ENCODE measurements around the gene IBSP. TPM values are rescaled to one million over a fixed set of nuclear protein-coding genes. Genes with fewer than 3 reads are reported as not detected.

The IBSP gene, protein sequence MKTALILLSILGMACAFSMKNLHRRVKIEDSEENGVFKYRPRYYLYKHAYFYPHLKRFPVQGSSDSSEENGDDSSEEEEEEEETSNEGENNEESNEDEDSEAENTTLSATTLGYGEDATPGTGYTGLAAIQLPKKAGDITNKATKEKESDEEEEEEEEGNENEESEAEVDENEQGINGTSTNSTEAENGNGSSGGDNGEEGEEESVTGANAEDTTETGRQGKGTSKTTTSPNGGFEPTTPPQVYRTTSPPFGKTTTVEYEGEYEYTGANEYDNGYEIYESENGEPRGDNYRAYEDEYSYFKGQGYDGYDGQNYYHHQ
- total RNA-seq, result not detected
- not detected for polyA plus RNA-seq
- long read RNA-seq, donor 1, result 0 reads
- long read RNA-seq, donor 2, result 0 reads

DNA sequence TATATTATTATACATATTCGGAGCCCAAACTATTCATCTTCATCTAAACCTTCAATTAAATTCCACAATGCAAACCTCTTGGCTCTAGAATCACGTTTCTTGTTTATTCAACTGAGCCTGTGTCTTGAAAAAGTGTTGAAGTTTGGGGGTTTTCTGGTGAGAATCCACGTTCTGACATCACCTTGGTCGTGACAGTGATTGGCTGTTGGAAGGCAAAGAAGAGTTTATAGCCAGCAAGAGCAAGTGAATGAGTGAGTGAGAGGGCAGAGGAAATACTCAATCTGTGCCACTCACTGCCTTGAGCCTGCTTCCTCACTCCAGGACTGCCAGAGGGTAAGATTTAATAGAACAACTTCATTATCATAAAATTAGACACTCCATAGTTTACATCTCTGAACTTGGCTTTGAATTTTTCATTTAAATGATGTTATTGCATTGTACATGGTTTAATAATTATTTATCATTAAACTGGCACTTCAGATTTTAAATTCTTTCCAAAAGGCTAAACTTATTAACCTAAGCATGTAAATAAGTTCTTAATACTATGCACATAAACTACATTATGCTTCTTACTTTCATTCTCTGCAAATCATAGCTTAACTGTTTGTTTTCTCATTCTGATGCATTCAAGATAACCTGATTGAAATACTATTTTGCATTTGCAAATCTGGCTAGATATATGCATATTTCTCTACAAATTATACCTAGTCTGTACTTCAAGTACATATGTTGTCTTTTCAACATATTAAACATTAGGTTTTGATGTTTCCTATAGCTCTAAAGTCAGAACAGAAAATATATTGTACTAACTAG, at the start of gene IBSP:
Gene IBSP (plus strand): TSS at position 254 of the 813 bp plus-strand sequence. CDS start 2,808 bp downstream, outside the sequence.
- H3K27me3 ChIP-seq (replicated peaks in 1 of 7), result no peaks in the 10 kb centered on the region
- intact Hi-C loops (cut with DNase I; ENCODE audit: low total_unique reads), result no loop called here
- H3K4me1 ChIP-seq, result no peaks in the 10 kb centered on the region
- TF ChIP-seq POLR2AphosphoS5 (IDR thresholded peaks at IDR 0.05), result no peak
- no peak for TF ChIP-seq POLR2A (IDR thresholded peaks at IDR 0.05)
- TF ChIP-seq, protein P1, sequence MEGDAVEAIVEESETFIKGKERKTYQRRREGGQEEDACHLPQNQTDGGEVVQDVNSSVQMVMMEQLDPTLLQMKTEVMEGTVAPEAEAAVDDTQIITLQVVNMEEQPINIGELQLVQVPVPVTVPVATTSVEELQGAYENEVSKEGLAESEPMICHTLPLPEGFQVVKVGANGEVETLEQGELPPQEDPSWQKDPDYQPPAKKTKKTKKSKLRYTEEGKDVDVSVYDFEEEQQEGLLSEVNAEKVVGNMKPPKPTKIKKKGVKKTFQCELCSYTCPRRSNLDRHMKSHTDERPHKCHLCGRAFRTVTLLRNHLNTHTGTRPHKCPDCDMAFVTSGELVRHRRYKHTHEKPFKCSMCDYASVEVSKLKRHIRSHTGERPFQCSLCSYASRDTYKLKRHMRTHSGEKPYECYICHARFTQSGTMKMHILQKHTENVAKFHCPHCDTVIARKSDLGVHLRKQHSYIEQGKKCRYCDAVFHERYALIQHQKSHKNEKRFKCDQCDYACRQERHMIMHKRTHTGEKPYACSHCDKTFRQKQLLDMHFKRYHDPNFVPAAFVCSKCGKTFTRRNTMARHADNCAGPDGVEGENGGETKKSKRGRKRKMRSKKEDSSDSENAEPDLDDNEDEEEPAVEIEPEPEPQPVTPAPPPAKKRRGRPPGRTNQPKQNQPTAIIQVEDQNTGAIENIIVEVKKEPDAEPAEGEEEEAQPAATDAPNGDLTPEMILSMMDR (IDR thresholded peaks at IDR 0.05 in 8 of 11, conservative IDR thresholded peaks at IDR 0.05 in 3 of 11), result no peak
- no peaks in the 10 kb centered on the region for H3K9me3 ChIP-seq
- no peak within 1 kb of the TSS for H3K4me3 ChIP-seq
- WGBS, 5 donors, result 48 to 67% (median 63%) methylated on average over 4 of the region's 4 CpGs
- H3K27ac ChIP-seq, result no peak within 1 kb of the TSS
- H3K36me3 ChIP-seq, result no peaks in the 10 kb centered on the region
- DNase-seq, result no peak

DNA sequence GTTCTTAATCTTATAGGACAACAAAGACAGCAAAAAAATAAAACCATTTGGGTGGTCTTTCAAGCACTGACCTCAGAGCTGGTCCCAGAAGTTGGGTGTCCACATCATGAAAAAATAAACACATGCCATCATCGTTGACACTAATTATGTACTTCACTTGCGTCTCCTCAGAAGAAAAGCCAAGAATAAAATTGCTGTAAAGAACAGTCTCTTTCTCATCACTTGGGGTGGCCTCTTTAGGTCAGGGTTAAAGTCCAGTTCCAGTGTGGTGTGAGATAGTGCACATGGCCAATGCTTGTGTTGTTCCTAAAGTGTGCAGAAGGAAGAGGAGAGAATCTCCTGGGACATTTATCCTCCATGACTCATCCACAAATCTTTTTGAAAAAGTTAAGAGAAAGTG, 49.5 kb upstream of the IBSP start:
- TF ChIP-seq POLR2A (IDR thresholded peaks at IDR 0.05), result no peak
- TF ChIP-seq, protein P1 (IDR thresholded peaks at IDR 0.05 in 8 of 11, conservative IDR thresholded peaks at IDR 0.05 in 3 of 11), result no peak
- no peaks in the 10 kb centered on the region for H3K36me3 ChIP-seq
- intact Hi-C loops (cut with DNase I; ENCODE audit: low total_unique reads), result no loop called here
- no peak overlapping the region for H3K27ac ChIP-seq
- DNase-seq, result no peak
- peaks cover 0 to 30% (median 17%) of the 10 kb centered on the region in 8 donors for H3K9me3 ChIP-seq
- H3K27me3 ChIP-seq (replicated peaks in 1 of 7), result no peaks in the 10 kb centered on the region
- H3K4me1 ChIP-seq, result no peaks in the 10 kb centered on the region
- H3K4me3 ChIP-seq, result no peak overlapping the region
- WGBS, 5 donors, result 71 to 88% (median 82%) methylated on average over 2 of the region's 2 CpGs

DNA sequence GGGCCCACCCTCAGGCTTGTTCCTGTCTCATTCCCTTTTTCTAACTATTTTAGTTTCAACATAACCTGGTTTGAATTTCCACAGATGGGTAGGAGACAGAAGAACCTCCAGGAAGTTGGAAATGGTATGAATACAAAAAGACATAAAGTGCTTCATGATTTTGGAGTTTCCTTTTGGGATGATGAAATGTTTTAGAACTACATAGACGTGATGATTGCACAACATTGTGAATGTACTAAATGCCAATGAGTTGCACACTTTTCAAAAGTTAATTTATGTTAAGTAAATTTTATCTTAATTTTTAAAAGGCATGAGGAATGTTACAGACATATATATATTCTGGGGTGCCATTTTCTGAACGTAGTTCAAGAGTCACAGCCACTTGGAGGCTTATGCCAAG, 41.1 kb upstream of the IBSP start:
- Histone ChIP-seq H3K27ac (no peak overlapping the region), H3K36me3 (no peaks in the 10 kb centered on the region), H3K27me3 (replicated peaks in 1 of 7) (no peaks in the 10 kb centered on the region), H3K9me3 (peaks cover 0 to 10% (median 6%) of the 10 kb centered on the region in 8 donors), H3K4me1 (no peaks in the 10 kb centered on the region), H3K4me3 (no peak overlapping the region)
- DNase-seq, result no peak
- TF ChIP-seq POLR2A (IDR thresholded peaks at IDR 0.05) (no peak), POLR2AphosphoS5 (IDR thresholded peaks at IDR 0.05) (no peak)
- TF ChIP-seq, protein P1 (IDR thresholded peaks at IDR 0.05 in 8 of 11, conservative IDR thresholded peaks at IDR 0.05 in 3 of 11), result no peak
- WGBS, 5 donors, result 40 to 78% (median 51%) methylated on average over 2 of the region's 2 CpGs
- intact Hi-C loops (cut with DNase I; ENCODE audit: low total_unique reads), result no loop called here

DNA sequence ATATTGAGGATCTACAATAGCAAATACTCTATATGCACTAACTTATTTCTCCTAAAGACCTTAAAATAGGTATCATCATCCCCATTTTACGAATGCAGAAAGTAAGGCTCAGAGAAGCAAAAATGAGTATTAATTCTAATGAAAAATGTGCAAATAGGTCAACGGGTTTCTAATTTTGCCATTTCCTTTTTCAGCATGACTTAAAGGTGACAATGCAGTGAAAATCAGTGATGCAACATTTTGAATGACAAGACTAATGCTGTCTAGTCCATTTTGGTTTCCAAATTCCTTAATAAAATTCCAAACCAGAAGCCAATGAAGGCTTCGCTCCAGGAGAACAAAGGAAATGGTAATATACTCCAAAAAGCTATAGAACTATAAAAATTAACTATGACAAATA, 37.0 kb upstream of the IBSP start:
- intact Hi-C loops (cut with DNase I; ENCODE audit: low total_unique reads), result no loop called here

More for the DNA sequence above, 37.0 kb upstream of the IBSP start:
- Histone ChIP-seq H3K4me1 (no peaks in the 10 kb centered on the region), H3K36me3 (no peaks in the 10 kb centered on the region), H3K27ac (no peak overlapping the region), H3K9me3 (no peaks in the 10 kb centered on the region), H3K27me3 (replicated peaks in 1 of 7) (no peaks in the 10 kb centered on the region), H3K4me3 (no peak overlapping the region)
- 70 to 91% (median 78%) methylated on average over 3 of the region's 3 CpGs for WGBS, 5 donors
- TF ChIP-seq POLR2AphosphoS5 (IDR thresholded peaks at IDR 0.05) (no peak), POLR2A (IDR thresholded peaks at IDR 0.05) (no peak)
- TF ChIP-seq, protein P1 (IDR thresholded peaks at IDR 0.05 in 8 of 11, conservative IDR thresholded peaks at IDR 0.05 in 3 of 11), result no peak
- no peak for DNase-seq
